HL-60 (cell line): ENCODE results near the gene GNG11.

Experiments used
- CTCF ChIP-seq: IDR thresholded peaks from one replicate; pipeline ENCODE4 v1.5.1; 2011; ENCODE audit warnings: low read length, control low read depth, inconsistent platforms; ENCODE audit not compliant: insufficient read depth
- GABPA ChIP-seq: IDR thresholded peaks from 2 replicates; pipeline ENCODE4 v1.6.1; 2012; ENCODE audit warnings: low read depth

- TF ChIP-seq GABPA (no peak), CTCF (no peak)
These were observed 37.6 kb upstream of the GNG11 start for GRCh38 chr7:93883917-93884345.
